ENCODE measurements around the gene DYRK4.

DNA sequence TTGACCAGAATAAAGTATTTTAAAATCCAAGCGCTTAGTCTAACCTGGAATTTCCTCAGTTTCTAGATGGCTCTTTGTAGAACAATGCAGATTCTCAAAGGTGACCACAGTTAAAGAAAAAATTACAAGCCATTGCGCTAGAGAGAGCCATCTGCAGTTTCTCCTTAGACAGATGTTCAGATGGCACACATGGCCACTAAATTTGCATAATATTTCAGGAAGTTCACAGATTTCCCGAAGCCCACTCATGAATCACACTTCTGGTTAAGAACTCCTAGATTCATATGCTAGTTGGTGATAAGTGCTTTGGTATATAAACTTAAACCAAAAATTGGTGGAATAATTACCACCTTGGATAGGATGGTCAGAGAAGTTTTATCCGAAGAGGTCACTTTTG lies 86.1 kb downstream of the DYRK4 start:
- TF ChIP-seq, protein P1, sequence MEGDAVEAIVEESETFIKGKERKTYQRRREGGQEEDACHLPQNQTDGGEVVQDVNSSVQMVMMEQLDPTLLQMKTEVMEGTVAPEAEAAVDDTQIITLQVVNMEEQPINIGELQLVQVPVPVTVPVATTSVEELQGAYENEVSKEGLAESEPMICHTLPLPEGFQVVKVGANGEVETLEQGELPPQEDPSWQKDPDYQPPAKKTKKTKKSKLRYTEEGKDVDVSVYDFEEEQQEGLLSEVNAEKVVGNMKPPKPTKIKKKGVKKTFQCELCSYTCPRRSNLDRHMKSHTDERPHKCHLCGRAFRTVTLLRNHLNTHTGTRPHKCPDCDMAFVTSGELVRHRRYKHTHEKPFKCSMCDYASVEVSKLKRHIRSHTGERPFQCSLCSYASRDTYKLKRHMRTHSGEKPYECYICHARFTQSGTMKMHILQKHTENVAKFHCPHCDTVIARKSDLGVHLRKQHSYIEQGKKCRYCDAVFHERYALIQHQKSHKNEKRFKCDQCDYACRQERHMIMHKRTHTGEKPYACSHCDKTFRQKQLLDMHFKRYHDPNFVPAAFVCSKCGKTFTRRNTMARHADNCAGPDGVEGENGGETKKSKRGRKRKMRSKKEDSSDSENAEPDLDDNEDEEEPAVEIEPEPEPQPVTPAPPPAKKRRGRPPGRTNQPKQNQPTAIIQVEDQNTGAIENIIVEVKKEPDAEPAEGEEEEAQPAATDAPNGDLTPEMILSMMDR (IDR thresholded peaks at IDR 0.05; ENCODE audit: low read length) = no peak
- no peak for TF ChIP-seq EZH2 (IDR thresholded peaks at IDR 0.05; ENCODE audit: borderline replicate concordance, low read length)
